SU-DHL-6 (cell line): ENCODE results near the gene PRCD.

Experiments
- CTCF ChIP-seq: fragments of 200-600 bp; sonication (generic); IDR thresholded peaks from one replicate; pipeline ENCODE4 v1.5.1; 2017; ENCODE audit warnings: antibody characterized with exemption, mild to moderate bottlenecking, low read length, moderate library complexity; ENCODE audit not compliant: insufficient read depth, poor library complexity, severe bottlenecking
- EZH2phosphoT487 ChIP-seq: fragments of 200-600 bp; sonication (generic), shearing (Covaris generic); conservative IDR thresholded peaks from 2 replicates; pipeline ENCODE4 v1.6.1; 2018; ENCODE audit warnings: mild to moderate bottlenecking, antibody characterized with exemption, low read length, moderate library complexity, mixed read lengths

GRCh38 chr17:76532072-76532651 is 7.7 kb upstream of the PRCD start:
- TF ChIP-seq CTCF (no peak), EZH2phosphoT487 (no peak)
